HEK293 (cell line): ENCODE measurements around the gene MAP3K12.

ENCODE experiments used
- CTCF ChIP-seq: fragments of 450-650 bp; formaldehyde crosslinking; IDR thresholded peaks from 2 replicates; pipeline ENCODE4 v1.5.1; 2016; ENCODE audit warnings: missing biosample characterization, missing genetic modification characterization
- KLF10 ChIP-seq: fragments of 450-650 bp; IDR thresholded peaks from 2 replicates; pipeline ENCODE4 v1.5.1; 2018; ENCODE audit warnings: missing biosample characterization, mild to moderate bottlenecking, missing genetic modification characterization
- MYNN ChIP-seq: fragments of 450-650 bp; formaldehyde crosslinking; IDR thresholded peaks from 2 replicates; pipeline ENCODE4 v1.5.1; 2016; ENCODE audit warnings: missing biosample characterization, missing genetic modification characterization, borderline replicate concordance
- PRDM10 ChIP-seq: fragments of 450-650 bp; formaldehyde crosslinking; IDR thresholded peaks from 2 replicates; pipeline ENCODE4 v1.5.1; 2016; ENCODE audit warnings: missing biosample characterization, missing genetic modification characterization
- REST ChIP-seq: fragments of 450-650 bp; formaldehyde crosslinking; IDR thresholded peaks from 2 replicates; pipeline ENCODE4 v1.5.1; 2016; ENCODE audit warnings: missing biosample characterization, missing genetic modification characterization
- ZNF140 ChIP-seq: fragments of 450-650 bp; formaldehyde crosslinking; IDR thresholded peaks from 2 replicates; pipeline ENCODE4 v1.5.1; 2016; ENCODE audit warnings: missing biosample characterization, missing genetic modification characterization

GRCh38 chr12:53431187-53431586, 68.1 kb downstream of the MAP3K12 start:
- no peak for TF ChIP-seq KLF10
- TF ChIP-seq REST: no peak
- TF ChIP-seq PRDM10 (tag by site-specific recombination): no peak
- no peak for TF ChIP-seq CTCF (tag by site-specific recombination)
- TF ChIP-seq MYNN (tag by site-specific recombination): no peak
- no peak for TF ChIP-seq ZNF140 (tag by site-specific recombination)
